SK-N-SH (cell line): ENCODE data around the gene PIK3R5. TPM values are rescaled to one million over a fixed set of nuclear protein-coding genes. Genes with fewer than 3 reads are reported as not detected.

Experiments
- CTCF ChIA-PET: fragments of 300-600, 350-600 bp; formaldehyde crosslinking; extraction: SDS; loops from one replicate; lab custom pipeline; 2021; lab: Yijun Ruan, JAX
- POLR2A ChIA-PET: fragments of 350-600 bp; sonication (Branson Sonifier 250); formaldehyde crosslinking; extraction: SDS; loops from one replicate; lab custom pipeline; 2020; ENCODE audit warnings: antibody characterized with exemption, inconsistent platforms; lab: Yijun Ruan, JAX
- DNase-seq: peaks from one replicate; pipeline ENCODE4 v3.0.0; 2012
- H2AFZ ChIP-seq: fragments of 200-600 bp; sonication (generic); 2 replicates; pipeline ENCODE4 v1.8.1; 2016; ENCODE audit warnings: antibody characterized with exemption, mild to moderate bottlenecking, low read depth
- H3F3A ChIP-seq: fragments of 200-600 bp; sonication (generic); replicated peaks from 2 replicates; pipeline ENCODE3; 2016; ENCODE audit warnings: antibody characterized with exemption, mild to moderate bottlenecking; ENCODE audit not compliant: insufficient read depth
- H3K27ac ChIP-seq, 2 experiments: fragments of 200-500 bp in 1 of 2; fragments of 200-600 bp in 1 of 2; sonication (Bioruptor generic) in 1 of 2; sonication (generic), shearing (Covaris generic) in 1 of 2; 2 replicates each; pipeline versions ENCODE4 v1.5.1 to v1.6.1; 2014 to 2016; ENCODE audit warnings: low read depth in 2 of 2, inconsistent platforms in 1 of 2, low read length in 1 of 2, mild to moderate bottlenecking in 1 of 2, mixed read lengths in 1 of 2
- H3K27me3 ChIP-seq: fragments of 200-600 bp; sonication (generic), shearing (Covaris generic); 2 replicates; pipeline ENCODE4 v1.6.1; 2016; ENCODE audit warnings: mixed run types; ENCODE audit not compliant: insufficient read depth
- H3K36me3 ChIP-seq, 2 experiments: fragments of 200-500 bp in 1 of 2; fragments of 200-600 bp in 1 of 2; sonication (Bioruptor generic) in 1 of 2; sonication (generic) in 1 of 2; replicated peaks in 1 of 2; 2 replicates each; pipeline versions ENCODE3 to v1.5.1; 2014 to 2016; ENCODE audit warnings: low read length in 1 of 2, mild to moderate bottlenecking in 1 of 2; ENCODE audit not compliant: insufficient read depth in 2 of 2, control insufficient read depth in 1 of 2
- H3K4me1 ChIP-seq, 2 experiments: fragments of 200-500 bp in 1 of 2; fragments of 200-600 bp in 1 of 2; sonication (Bioruptor generic) in 1 of 2; sonication (generic), shearing (Covaris generic) in 1 of 2; 2 replicates each; pipeline versions ENCODE4 v1.5.1 to v1.6.1; 2014 to 2016; ENCODE audit warnings: low read depth in 1 of 2, low read length in 1 of 2, mixed run types in 1 of 2; ENCODE audit not compliant: insufficient read depth in 2 of 2, control insufficient read depth in 1 of 2
- H3K4me2 ChIP-seq: fragments of 200-600 bp; sonication (generic), shearing (Covaris generic); 2 replicates; pipeline ENCODE4 v1.6.1; 2017; ENCODE audit warnings: mixed run types
- H3K4me3 ChIP-seq, 2 experiments: fragments of 200-500 bp in 1 of 2; fragments of 200-600 bp in 1 of 2; sonication (Bioruptor generic) in 1 of 2; sonication (generic), shearing (Covaris generic) in 1 of 2; 2 replicates each; pipeline versions ENCODE4 v1.5.1 to v1.8.1; 2014 to 2016; ENCODE audit warnings: low read depth in 2 of 2, inconsistent platforms in 1 of 2, low read length in 1 of 2, mild to moderate bottlenecking in 1 of 2, mixed read lengths in 1 of 2, moderate library complexity in 1 of 2
- H3K79me2 ChIP-seq: fragments of 200-600 bp; sonication (generic); 2 replicates; pipeline ENCODE4 v1.8.1; 2017; ENCODE audit warnings: mild to moderate bottlenecking; ENCODE audit not compliant: insufficient read depth
- H3K9ac ChIP-seq: fragments of 200-600 bp; sonication (generic); 2 replicates; pipeline ENCODE4 v1.6.1; 2017; ENCODE audit warnings: mixed run types
- H3K9me2 ChIP-seq: fragments of 200-600 bp; sonication (generic); 2 replicates; pipeline ENCODE4 v1.6.1; 2017; ENCODE audit warnings: mixed run types
- H3K9me3 ChIP-seq: fragments of 200-600 bp; sonication (generic); 2 replicates; pipeline ENCODE4 v1.6.1; 2017; ENCODE audit warnings: mixed run types, mild to moderate bottlenecking, moderate library complexity
- H4K20me1 ChIP-seq: fragments of 200-600 bp; sonication (generic); 2 replicates; pipeline ENCODE4 v1.6.1; 2017; ENCODE audit warnings: mild to moderate bottlenecking, mixed run types; ENCODE audit not compliant: insufficient read depth
- CTCF ChIP-seq: fragments of 200-600 bp; sonication (generic); IDR thresholded peaks from 2 replicates; pipeline ENCODE4 v1.6.1; 2017; ENCODE audit warnings: antibody characterized with exemption, mild to moderate bottlenecking, moderate library complexity
- ELF1 ChIP-seq: IDR thresholded peaks from 2 replicates; pipeline ENCODE4 v1.4.0; 2012
- FOSL2 ChIP-seq: IDR thresholded peaks from 2 replicates; pipeline ENCODE4 v1.4.0; 2012; ENCODE audit warnings: low read depth, mild to moderate bottlenecking, moderate library complexity, borderline replicate concordance
- FOXM1 ChIP-seq: IDR thresholded peaks from 2 replicates; pipeline ENCODE4 v1.4.0; 2012; ENCODE audit warnings: low read depth, mild to moderate bottlenecking
- GATA2 ChIP-seq: sonication (generic); formaldehyde crosslinking; IDR thresholded peaks from 2 replicates; pipeline ENCODE4 v1.5.0; 2020; ENCODE audit warnings: mild to moderate bottlenecking, missing genetic modification reagents
- IRF3 ChIP-seq: fragments of 150-350 bp; IDR thresholded peaks from 2 replicates; pipeline ENCODE4 v1.6.1; 2016; ENCODE audit warnings: mild to moderate bottlenecking, low read depth, low read length
- JUND ChIP-seq: IDR thresholded peaks from 2 replicates; pipeline ENCODE4 v1.4.0; 2012
- MEF2A ChIP-seq: IDR thresholded peaks from 2 replicates; pipeline ENCODE4 v1.4.0; 2012; ENCODE audit warnings: low read depth, borderline replicate concordance
- RAD21 ChIP-seq: IDR thresholded peaks from 2 replicates; pipeline ENCODE4 v1.6.1; 2012; ENCODE audit warnings: mild to moderate bottlenecking, low read length
- RCOR1 ChIP-seq: fragments of 150-350 bp; IDR thresholded peaks from 2 replicates; pipeline ENCODE4 v1.6.1; 2017; ENCODE audit warnings: antibody characterized with exemption, low read length
- SIN3A ChIP-seq: IDR thresholded peaks from 2 replicates; pipeline ENCODE4 v1.6.1; 2012; ENCODE audit warnings: low read depth, mild to moderate bottlenecking, low read length, moderate library complexity, borderline replicate concordance
- TAF1 ChIP-seq: IDR thresholded peaks from 2 replicates; pipeline ENCODE4 v1.6.1; 2012; ENCODE audit warnings: low read depth, mild to moderate bottlenecking, low read length, moderate library complexity, borderline replicate concordance
- TEAD4 ChIP-seq: IDR thresholded peaks from 2 replicates; pipeline ENCODE4 v1.4.0; 2012; ENCODE audit warnings: mild to moderate bottlenecking, borderline replicate concordance; ENCODE audit not compliant: insufficient read depth
- USF2 ChIP-seq: fragments of 150-350 bp; IDR thresholded peaks from 2 replicates; pipeline ENCODE4 v1.6.1; 2017; ENCODE audit warnings: antibody characterized with exemption, low read length, low read depth, borderline replicate concordance
- YY1 ChIP-seq: IDR thresholded peaks from 2 replicates; pipeline ENCODE4 v1.4.0; 2012; ENCODE audit warnings: low read depth, mild to moderate bottlenecking
- WGBS: methylation state at CpG from one replicate; pipeline ENCODE4 v1.1.6; 2017; ENCODE audit warnings: low lambda C conversion rate; 5-methylcytosine and 5-hydroxymethylcytosine counted together
- polyA plus RNA-seq, 3 experiments: library from polyadenylated mRNA; depleted of rRNA; stranded (reverse); fragments of >200 nt; gene quantifications; 2 replicates each; pipeline ENCODE4 v1.2.3, GENCODE V29; 2012
- TF ChIP-seq, protein P1 (sequence below): IDR thresholded peaks from 2 replicates; pipeline ENCODE4 v1.4.0; 2012; ENCODE audit warnings: low read depth, borderline replicate concordance

The PIK3R5 gene
- polyA plus RNA-seq, 1 of the 3 experiments (the other 2 are of a cell fraction) = not detected

DNA sequence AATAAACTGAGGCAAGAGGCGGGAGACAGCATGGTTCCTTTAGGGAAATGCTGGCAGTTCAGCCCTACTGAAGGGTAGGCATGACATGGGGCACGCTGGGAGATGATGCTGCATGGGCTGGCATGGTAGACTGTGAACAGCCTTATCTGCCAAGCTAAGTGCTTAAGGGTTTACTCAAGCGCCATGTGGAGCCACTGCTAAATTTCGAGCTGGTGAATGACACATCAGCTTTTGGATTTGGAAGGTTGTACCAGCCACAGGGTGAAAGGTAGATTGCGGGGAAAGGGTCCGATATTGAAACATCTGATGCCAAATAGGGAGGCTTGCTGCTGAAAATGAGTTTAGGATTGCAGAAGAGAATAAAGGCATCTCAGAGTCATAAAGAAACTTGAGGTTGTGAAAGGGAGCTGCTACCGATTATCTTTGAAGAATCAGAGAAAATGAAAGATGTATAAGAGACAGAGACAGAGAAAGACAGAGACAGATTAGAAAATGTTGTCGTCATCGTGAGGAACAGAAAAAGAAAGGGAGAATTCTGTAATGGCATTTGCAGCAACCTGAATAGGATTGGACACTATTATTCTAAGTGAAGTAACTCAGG is 16.3 kb downstream of the PIK3R5 start:
- no peaks in the 10 kb centered on the region for H3K36me3 ChIP-seq
- no peak overlapping the region for H2AFZ ChIP-seq
- no peaks in the 10 kb centered on the region for H3K4me1 ChIP-seq
- CTCF ChIA-PET = interaction anchor here (0.7 to 0.8 kb wide), 2 partner anchors 59 to 618 kb away, joined by 3 read pairs; no protein-coding TSS in a partner anchor
- peaks cover 19% of the 10 kb centered on the region; the same call in 1 of the 2 replicates for H3K27me3 ChIP-seq
- H3K4me2 ChIP-seq = no peak overlapping the region
- H3K9ac ChIP-seq = no peak overlapping the region
- no peaks in the 10 kb centered on the region for H3K9me3 ChIP-seq
- H3F3A ChIP-seq = no peaks in the 10 kb centered on the region
- H3K27ac ChIP-seq = no peak overlapping the region
- no peaks in the 10 kb centered on the region for H4K20me1 ChIP-seq
- TF ChIP-seq YY1 (no peak), MEF2A (no peak), USF2 (no peak), RCOR1 (no peak), ELF1 (no peak), FOXM1 (no peak), RAD21 (no peak), CTCF (no peak), TAF1 (no peak), TEAD4 (no peak), IRF3 (no peak), FOSL2 (no peak), JUND (no peak), GATA2 (CRISPR knock-in tag) (no peak), SIN3A (no peak)
- TF ChIP-seq, protein P1, sequence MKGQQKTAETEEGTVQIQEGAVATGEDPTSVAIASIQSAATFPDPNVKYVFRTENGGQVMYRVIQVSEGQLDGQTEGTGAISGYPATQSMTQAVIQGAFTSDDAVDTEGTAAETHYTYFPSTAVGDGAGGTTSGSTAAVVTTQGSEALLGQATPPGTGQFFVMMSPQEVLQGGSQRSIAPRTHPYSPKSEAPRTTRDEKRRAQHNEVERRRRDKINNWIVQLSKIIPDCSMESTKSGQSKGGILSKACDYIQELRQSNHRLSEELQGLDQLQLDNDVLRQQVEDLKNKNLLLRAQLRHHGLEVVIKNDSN = no peak
- TF ChIP-seq, all 33 proteins: peak for 0
- H3K9me2 ChIP-seq = no peaks in the 10 kb centered on the region
- H3K79me2 ChIP-seq = no peaks in the 10 kb centered on the region
- POLR2A ChIA-PET = no interaction called here
- DNase-seq = no peak
- 17% methylated on average over 9 of the region's 9 CpGs for WGBS
- no peak overlapping the region for H3K4me3 ChIP-seq
